SJSA1 (cell line): ENCODE data around the gene KASH5. TPM values are rescaled to one million over a fixed set of nuclear protein-coding genes. Genes with fewer than 3 reads are reported as not detected.

Experiments
- DNase-seq, 2 experiments: peaks; one replicate each; pipeline ENCODE4 v3.0.0-alpha.2; 2015 to 2020; ENCODE audit warnings: low spot score in 2 of 2, low read depth in 1 of 2
- H3K27ac ChIP-seq: fragments of 250-450 bp; sonication (Bioruptor Pico); 2 replicates; pipeline ENCODE4 v1.5.1; 2020; ENCODE audit warnings: mild to moderate bottlenecking, moderate library complexity
- H3K27me3 ChIP-seq: fragments of 250-450 bp; sonication (Bioruptor Pico); replicated peaks from 2 replicates; pipeline ENCODE4 v1.5.1; 2020; ENCODE audit warnings: mild to moderate bottlenecking, moderate library complexity
- H3K36me3 ChIP-seq: fragments of 250-450 bp; sonication (Bioruptor Pico); 2 replicates; pipeline ENCODE4 v1.5.1; 2020; ENCODE audit warnings: mild to moderate bottlenecking
- H3K4me1 ChIP-seq: fragments of 250-450 bp; sonication (Bioruptor Pico); replicated peaks from 2 replicates; pipeline ENCODE4 v1.6.1; 2021; ENCODE audit warnings: mild to moderate bottlenecking
- H3K4me3 ChIP-seq: fragments of 250-450 bp; sonication (Bioruptor Pico); 2 replicates; pipeline ENCODE4 v1.5.1; 2020; ENCODE audit warnings: mild to moderate bottlenecking
- H3K9me3 ChIP-seq: fragments of 250-450 bp; sonication (Bioruptor Pico); replicated peaks from 2 replicates; pipeline ENCODE4 v1.5.1; 2020; ENCODE audit warnings: mild to moderate bottlenecking
- total RNA-seq: library from RNA; depleted of rRNA; stranded (reverse); fragments of >200 nt; shearing (Covaris generic); gene quantifications from 2 replicates; pipeline ENCODE4 v1.2.3, GENCODE V29; 2014

The KASH5 gene
- total RNA-seq, 1 experiment from 2014 or later: not detected

DNA sequence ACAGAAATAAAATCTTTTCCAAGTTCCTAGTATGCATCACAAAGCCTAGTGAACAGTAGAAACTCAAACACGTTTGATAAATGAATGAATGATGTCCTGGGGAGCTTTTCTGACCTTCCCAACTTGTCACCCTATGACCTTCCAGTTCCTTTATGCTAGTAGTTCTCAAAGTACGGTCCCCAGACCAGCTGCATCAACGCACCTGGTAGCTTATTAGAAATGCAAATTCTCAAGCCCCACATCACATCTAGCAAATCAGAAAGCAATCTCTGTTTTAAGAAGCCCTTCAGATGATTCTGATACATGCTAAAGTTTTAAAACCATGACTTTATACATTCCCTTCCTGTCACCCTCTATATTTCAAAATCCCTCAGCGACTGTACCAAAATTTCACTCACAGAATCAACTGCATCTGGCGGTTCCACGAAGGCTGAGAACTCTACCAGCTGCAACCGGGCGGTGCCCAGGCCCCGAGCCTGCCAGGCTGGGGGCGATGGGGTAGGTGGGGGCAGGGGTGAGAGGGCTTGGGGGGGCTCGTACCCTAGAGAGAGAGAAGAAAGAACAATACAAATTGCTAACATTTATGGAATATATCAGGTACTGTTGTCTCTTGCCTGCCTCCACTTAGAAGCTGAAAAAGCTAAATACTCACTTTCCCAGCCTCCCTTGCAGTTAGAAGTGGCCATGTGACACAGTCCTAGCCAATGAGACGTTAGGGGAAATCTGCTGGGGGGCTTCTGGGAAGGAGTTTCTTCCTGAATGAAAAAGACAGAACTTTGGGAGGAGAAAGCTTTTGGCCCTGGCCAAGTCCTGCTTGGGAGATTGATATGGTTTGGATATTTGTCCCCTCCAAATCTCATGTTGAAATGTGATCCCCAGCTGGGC is 39.5 kb upstream of the KASH5 start:
- H3K27ac ChIP-seq: no peak overlapping the region
- H3K27me3 ChIP-seq: no peaks in the 10 kb centered on the region
- H3K4me1 ChIP-seq: no peaks in the 10 kb centered on the region
- peaks cover 62% of the 10 kb centered on the region for H3K36me3 ChIP-seq
- no peaks in the 10 kb centered on the region for H3K9me3 ChIP-seq
- no peak overlapping the region for H3K4me3 ChIP-seq
- DNase-seq: no peak

DNA sequence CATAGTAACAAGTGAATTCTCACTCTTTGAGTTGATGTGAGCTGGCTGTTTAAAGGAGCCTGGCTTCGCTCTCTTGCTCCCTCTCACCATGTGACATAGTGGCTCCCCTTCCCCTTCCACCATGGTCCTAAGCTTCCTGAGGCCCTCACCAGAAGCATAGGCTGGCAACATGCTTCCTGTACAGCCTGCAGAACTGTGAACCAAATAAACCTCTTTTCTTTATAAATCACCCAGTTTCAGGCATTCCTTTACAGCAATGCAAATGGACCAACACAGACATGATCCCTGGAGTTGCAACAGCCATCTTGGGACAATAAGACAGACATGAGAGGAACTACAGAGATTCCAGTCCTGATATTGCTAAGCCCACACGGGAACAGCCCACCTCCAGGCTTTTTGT is 38.5 kb upstream of the KASH5 start:
- Histone ChIP-seq H3K27me3 (no peaks in the 10 kb centered on the region), H3K36me3 (peaks cover 63% of the 10 kb centered on the region), H3K4me3 (no peak overlapping the region), H3K27ac (no peak overlapping the region), H3K4me1 (no peaks in the 10 kb centered on the region), H3K9me3 (no peaks in the 10 kb centered on the region)
- no peak for DNase-seq

DNA sequence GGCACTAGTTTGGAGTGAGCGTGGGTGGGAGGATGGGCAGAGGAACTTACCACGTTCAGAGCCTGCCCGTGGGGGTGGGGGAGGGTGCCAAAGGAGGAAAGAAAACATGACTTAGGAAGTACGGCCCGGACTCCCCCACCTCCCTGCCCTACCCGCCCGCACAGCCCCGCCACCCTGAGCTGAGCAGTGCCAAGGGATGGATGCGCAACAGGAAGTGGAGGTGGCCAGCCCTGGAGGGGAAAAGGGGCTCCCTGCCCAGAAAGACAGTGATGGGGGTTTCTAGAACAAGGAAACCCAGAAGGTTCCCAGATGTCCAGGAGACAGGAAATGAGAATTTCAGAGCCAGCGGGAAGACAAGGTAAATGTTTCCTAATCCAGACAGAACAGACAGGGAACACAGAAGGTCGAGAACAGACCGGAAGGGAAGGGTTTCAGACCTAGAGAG is 32.1 kb upstream of the KASH5 start:
- Histone ChIP-seq H3K4me3 (no peak overlapping the region), H3K27me3 (no peaks in the 10 kb centered on the region), H3K9me3 (no peaks in the 10 kb centered on the region), H3K27ac (no peak overlapping the region), H3K4me1 (no peaks in the 10 kb centered on the region), H3K36me3 (peaks cover 41% of the 10 kb centered on the region)
- DNase-seq: no peak

DNA sequence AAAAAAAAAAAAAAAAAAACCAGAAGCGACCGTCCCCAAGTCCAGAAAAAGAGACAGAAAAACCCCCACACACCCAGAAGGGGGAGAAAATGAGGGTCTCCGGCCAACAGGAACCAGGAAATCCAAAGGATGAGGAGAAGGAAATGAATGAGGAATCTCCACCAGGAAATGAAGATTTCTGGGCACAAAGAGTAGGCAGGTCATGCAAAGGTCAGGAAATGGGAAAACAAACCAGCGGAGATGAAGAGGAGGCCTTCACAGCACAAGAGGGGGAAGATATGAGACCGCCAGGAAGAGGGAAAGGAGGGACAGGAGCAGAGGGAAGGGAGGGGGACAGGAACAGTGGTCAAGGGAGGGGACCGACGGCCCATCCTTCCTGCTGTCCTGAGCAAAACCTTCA is 31.7 kb upstream of the KASH5 start:
- H3K36me3 ChIP-seq: peaks cover 36% of the 10 kb centered on the region
- H3K27ac ChIP-seq: no peak overlapping the region
- H3K4me1 ChIP-seq: peaks cover 4% of the 10 kb centered on the region
- no peaks in the 10 kb centered on the region for H3K27me3 ChIP-seq
- H3K9me3 ChIP-seq: no peaks in the 10 kb centered on the region
- no peak overlapping the region for H3K4me3 ChIP-seq
- DNase-seq: no peak

DNA sequence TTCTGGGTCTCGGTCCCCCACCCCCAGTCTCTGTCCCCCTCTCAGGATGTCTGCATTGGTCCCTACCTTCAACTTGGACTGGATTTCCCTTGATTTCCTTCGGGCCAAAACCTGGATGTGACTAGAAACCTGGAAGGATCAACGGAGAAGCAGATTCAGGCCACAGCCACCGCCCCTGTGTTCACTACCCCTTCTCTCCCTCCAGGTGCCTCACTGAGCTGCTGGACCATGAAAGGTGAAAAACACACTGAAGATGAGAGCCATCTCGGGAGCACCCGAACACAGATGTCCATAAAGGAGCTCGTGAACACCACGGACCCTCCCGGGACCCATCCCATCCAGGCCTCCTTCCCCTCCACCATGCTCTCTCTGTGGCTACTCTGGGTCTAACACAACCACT is 30.9 kb upstream of the KASH5 start:
- Histone ChIP-seq H3K9me3 (no peaks in the 10 kb centered on the region), H3K27me3 (no peaks in the 10 kb centered on the region), H3K27ac (no peak overlapping the region), H3K4me3 (no peak overlapping the region), H3K4me1 (peaks cover 4% of the 10 kb centered on the region), H3K36me3 (peaks cover 35% of the 10 kb centered on the region)
- DNase-seq: no peak

DNA sequence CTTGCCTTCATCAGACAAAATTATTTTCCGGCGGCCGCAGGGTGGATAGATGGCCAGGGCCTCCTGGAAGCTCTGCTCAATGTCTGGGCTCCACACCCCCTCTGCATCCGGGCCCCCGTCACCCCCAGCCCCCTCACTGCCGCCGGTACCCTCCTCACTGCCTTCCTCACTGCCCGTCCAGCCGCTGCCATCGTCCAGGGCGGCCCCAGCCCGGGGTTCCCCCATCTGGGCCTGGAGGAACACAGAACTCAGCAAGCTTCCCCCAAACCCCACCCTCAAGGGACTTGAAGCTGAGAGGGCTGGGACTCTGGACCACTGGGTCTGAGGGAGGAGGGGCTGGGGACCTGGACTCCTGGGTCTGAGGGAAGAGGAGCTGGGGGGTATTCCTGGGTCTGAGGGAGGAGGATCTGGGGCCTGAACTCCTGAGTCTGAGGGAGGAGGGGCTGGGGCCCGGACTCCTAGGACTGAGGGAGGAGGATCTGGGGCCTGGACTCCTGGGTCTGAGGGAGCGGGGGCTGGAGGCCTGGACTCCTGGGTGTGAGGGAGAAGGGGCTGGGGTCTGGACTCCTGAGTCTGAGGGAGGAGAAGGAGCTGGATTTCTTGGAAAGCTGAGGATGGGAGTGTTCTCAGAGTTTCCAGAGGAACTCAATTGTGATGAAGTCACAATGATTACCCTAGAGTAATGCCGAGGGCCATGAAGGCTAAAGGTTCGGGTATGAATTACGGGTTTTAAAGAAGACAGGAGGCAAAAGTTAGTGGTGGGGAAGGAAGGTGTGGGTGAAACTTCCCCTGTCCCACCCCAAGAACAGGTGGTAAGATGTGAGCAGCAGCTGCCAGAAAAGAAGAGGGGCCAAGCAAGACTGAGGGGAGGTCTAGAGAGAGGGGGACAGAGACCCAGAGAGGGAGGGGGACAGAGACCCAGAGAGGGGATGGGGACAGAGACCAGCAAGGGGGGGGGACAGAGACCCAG is 27.9 kb upstream of the KASH5 start:
- no peaks in the 10 kb centered on the region for H3K9me3 ChIP-seq
- no peaks in the 10 kb centered on the region for H3K27me3 ChIP-seq
- H3K36me3 ChIP-seq: peaks cover 24% of the 10 kb centered on the region
- H3K27ac ChIP-seq: no peak overlapping the region
- no peak for DNase-seq
- H3K4me3 ChIP-seq: no peak overlapping the region
- H3K4me1 ChIP-seq: peaks cover 15% of the 10 kb centered on the region

DNA sequence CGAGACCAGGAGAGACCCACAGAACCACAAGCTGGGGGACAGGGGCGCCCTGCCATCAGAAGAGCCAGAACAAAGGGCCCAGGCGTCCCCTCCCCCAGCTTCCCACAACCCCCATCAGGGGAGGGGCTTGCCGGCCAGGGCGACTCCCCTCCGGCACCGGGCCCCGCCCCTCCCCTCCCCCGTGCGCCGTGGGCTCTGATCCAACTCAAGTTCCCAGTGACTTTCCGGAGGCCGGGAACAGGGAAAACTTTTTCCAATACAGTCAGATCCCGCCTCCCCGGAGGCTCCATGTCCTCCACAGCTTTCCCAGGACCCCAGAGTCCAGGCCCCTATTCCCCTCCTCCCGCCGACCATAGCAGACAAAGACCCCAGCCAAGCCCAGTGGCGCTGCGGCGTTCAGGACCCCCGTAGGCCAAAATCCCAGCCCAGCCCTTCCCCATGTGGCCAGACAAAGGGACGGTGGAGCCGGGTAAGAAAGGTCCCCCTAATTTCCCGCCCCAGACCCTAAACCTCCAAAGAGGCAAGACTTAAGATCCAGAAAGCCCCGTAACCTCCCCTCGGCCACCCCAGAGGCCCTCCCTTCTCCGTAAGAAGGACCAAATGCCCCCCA is 26.5 kb upstream of the KASH5 start:
- Histone ChIP-seq H3K4me1 (peaks cover 15% of the 10 kb centered on the region), H3K27me3 (no peaks in the 10 kb centered on the region), H3K36me3 (peaks cover 22% of the 10 kb centered on the region), H3K9me3 (no peaks in the 10 kb centered on the region), H3K4me3 (peak overlapping the region; percentile 65), H3K27ac (peak overlapping the region; percentile 63)
- DNase-seq: peak; percentile 82 to 83

DNA sequence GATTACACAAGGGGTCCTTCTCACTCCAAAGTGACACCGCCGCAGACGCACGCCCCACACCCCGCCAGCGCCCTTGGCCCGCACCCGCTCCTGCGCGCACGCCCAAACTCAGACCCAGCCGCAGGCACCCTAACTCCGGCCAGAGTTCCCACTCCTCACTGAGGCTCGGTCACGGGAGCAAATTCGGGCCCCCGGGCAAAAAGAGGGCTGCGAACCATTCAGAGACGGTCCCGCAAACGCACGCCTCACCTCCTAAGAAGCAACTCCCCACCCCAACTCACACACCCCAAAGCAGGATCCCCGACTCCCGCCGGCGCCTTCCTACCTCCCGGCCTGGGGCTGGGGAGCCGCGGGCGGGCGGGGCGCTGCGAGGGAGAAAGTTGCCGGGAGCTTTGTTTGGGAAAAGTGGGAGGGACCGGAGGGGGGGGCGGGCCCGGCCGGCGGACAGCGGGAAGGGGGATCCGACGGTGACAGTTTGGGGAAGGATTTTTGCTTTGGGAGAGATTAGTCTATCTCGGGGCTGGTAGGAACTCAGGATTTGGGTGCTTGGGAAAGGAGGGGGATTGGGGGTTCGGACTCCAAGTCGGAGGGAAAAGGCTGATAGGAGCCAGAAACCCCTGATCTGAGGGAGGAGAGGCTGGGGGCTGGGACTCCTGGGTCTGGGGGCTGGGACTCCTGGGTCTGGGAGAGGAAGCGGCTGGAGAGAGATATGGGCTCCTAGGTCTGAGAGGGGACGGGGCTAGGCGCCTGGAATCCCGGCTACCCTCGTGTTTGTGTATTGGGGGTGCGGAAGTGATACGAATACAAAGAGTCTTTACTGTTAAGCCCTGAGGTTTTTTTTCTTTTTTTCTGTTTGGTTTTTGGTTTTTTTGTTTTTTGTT is 25.8 kb upstream of the KASH5 start, which contains the start of gene TEAD2:
TEAD2 (minus strand) TSS at position 369 of the 881 bp plus-strand sequence. CDS start 2,341 bp downstream, outside the sequence.
- H3K27ac ChIP-seq: peak within 1 kb of the TSS; percentile 63
- no peaks in the 10 kb centered on the region for H3K27me3 ChIP-seq
- no peaks in the 10 kb centered on the region for H3K9me3 ChIP-seq
- peak within 1 kb of the TSS; percentile 65 for H3K4me3 ChIP-seq
- DNase-seq: peak; percentile 63 to 76
- peaks cover 22% of the 10 kb centered on the region for H3K36me3 ChIP-seq
- H3K4me1 ChIP-seq: peaks cover 15% of the 10 kb centered on the region

DNA sequence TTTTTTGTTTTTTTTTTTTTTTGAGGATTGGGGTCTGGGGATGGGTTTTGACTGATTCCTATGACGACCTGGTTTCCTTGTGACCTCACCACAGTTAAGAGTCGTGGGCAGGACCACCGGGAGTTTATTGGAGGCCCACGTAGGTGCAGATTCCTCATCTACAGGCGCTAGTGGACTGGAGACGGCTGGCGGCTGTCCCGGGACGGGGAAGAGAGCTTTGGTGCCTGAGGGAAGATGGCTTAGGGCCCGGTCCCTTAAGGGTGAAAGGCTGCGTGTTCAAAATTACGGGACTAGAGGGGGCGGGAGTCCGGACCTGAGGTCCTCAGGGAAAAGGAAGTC is 25.2 kb upstream of the KASH5 start:
- peaks cover 15% of the 10 kb centered on the region for H3K4me1 ChIP-seq
- H3K9me3 ChIP-seq: no peaks in the 10 kb centered on the region
- peak overlapping the region; percentile 3; the same call in 1 of the 2 replicates for H3K27ac ChIP-seq
- H3K4me3 ChIP-seq: peak overlapping the region; percentile 65
- no peak for DNase-seq
- no peaks in the 10 kb centered on the region for H3K27me3 ChIP-seq
- H3K36me3 ChIP-seq: peaks cover 16% of the 10 kb centered on the region

DNA sequence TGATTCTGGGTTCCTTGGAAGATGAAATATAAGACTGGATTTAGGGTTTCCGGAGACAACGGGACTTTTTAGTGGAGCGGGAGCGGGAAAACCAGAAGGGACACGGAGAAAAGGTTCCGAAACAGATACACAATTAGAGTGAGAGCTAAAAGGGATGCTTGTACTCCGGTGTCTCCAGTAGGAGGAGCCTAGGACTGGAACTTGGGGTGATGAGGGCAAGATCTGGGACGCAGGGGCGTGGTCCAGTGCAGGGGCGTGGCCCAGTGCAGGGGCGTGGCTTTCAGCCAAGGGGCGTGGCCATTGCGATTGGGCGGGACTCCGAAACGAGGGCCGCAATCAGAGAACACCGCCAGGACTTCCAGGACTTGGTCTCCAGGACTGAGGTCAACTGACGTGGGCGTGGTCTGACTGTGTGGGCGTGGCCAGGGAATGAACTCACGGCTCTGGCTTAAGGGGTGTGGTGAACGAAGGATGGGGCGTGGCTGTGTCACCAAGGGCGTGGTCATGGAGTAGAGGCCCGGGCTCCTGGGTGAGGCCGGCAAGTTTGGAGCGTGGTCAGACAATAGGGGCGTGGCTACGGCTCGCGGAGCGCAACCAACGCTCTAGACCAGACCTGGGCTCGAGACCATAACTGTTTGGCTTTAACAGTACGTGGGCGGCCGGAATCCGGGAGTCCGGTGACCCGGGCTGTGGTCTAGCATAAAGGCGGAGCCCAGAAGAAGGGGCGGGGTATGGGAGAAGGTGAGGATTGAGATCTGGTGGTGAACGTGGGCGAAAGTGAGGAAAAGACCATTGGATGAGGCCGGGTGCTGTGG is 24.6 kb upstream of the KASH5 start, which contains the start of gene DKKL1:
DKKL1 (plus strand) TSS at position 610 of the 815 bp plus-strand sequence; CDS start at position 732, 122 bp downstream.
- Histone ChIP-seq H3K4me3 (peak within 1 kb of the TSS; percentile 65), H3K27me3 (no peaks in the 10 kb centered on the region), H3K36me3 (peaks cover 11% of the 10 kb centered on the region), H3K9me3 (no peaks in the 10 kb centered on the region), H3K4me1 (peaks cover 15% of the 10 kb centered on the region), H3K27ac (peak within 1 kb of the TSS; percentile 3; the same call in 1 of the 2 replicates)
- peak; percentile 99 to 100 for DNase-seq

DNA sequence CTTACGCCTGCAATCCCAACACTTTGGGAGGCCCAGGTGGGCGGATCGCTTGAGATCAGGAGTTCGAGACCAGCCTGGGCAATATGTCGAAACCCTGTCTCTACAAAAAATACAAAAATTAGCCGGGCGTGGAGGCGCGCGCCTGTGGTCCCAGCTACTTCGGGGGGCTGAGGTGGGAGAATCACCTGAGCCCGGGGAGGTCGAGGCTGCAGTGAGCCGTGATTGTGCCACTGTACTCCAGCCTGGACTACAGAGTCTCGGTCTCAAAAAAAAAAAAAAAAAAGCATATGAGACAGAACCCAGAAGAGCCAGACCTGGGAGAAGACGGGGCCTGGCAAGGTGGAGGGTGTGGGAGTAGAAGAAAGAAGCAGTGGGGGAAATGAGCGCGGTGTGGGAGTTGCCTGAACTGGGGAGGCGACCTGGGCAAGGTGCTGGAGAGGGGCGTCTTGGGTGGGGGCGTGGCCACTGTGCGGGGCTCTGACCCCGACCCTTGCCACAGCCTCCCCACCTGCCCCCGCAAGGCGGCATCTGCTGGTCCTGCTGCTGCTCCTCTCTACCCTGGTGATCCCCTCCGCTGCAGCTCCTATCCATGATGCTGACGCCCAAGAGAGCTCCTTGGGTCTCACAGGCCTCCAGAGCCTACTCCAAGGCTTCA is 23.8 kb upstream of the KASH5 start:
- Histone ChIP-seq H3K27ac (no peak overlapping the region), H3K4me3 (peak overlapping the region; percentile 26), H3K9me3 (no peaks in the 10 kb centered on the region; the same call in 1 of the 2 replicates), H3K36me3 (peaks cover 5% of the 10 kb centered on the region), H3K27me3 (no peaks in the 10 kb centered on the region), H3K4me1 (peaks cover 15% of the 10 kb centered on the region)
- no peak for DNase-seq
